ENCODE data around the gene CDH11.

CDH11 gene

DNA sequence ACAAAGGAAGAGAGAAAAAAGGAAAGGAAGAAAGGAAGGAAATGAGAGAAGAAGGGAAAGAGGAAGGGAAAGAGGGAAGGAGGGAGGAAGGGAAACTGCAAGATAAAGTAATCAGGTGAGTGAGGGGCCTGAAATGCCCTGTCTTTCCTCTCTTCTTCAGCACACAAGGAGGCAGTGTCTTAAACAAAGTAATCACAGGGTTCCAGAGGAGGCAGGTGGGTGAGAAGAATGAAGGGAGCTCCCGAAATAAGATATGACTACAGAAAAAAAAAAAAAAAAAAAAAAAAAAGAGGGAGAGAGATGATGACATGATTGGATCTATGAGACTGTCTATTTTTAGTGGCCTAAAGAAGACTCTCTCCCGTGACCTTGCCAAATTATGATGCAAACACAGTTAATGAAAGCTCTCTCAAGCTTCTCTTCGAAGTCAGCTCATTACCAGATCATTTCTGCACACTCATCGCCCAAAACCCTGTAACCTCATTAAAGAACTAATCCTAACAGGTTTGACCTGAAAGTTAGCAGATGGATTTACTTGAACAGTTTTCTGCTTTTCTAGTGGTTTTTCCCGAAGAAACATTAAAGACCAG is 53.6 kb downstream of the CDH11 start:
- no peak for DNase-seq

DNA sequence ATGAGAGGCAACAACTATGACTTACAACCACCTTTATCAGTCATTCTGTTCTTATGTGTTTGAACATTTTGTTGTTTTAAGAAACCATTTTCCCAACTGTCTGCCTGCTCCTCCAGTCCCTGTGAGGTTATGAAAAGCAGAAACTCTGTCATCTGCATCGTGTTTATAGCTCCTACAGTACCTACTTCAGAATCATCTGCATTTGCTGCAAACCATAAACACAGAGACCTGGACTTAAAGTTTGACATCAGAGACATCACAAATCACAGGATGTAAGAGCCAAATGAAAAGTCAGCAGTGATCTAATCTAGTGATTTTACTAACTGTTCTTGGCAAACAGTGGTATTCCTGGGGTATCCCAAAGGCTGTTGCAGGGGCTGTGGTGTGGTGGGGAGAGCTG is 55.2 kb downstream of the CDH11 start:
- DNase-seq: no peak

DNA sequence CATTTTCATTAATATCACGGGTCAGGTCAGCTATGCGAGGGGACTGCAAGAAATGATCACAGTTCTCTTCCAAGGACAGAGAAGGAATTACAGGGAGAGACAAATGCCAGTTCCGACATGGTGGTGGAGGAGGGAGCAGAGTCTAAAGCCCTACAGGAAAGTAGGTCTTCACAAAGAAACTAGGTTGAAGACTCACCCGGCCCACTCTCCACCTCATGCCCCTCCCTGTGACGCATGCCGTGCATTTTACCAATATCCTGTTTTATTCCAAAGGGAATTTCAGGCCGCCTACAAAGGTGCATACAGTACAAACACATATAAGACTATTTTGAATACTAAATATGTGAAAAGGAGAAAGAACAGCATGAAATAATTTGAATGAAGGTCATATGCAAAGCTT is 56.8 kb downstream of the CDH11 start:
- no peak for DNase-seq

GRCh38 chr16:65064131-65064530 is 57.7 kb downstream of the CDH11 start:
- no peak for DNase-seq

- no peak for DNase-seq
These were observed 58.9 kb downstream of the CDH11 start for GRCh38 chr16:65062736-65063583.

- no peak for DNase-seq
These were observed 59.8 kb downstream of the CDH11 start for GRCh38 chr16:65061935-65062518.

DNA sequence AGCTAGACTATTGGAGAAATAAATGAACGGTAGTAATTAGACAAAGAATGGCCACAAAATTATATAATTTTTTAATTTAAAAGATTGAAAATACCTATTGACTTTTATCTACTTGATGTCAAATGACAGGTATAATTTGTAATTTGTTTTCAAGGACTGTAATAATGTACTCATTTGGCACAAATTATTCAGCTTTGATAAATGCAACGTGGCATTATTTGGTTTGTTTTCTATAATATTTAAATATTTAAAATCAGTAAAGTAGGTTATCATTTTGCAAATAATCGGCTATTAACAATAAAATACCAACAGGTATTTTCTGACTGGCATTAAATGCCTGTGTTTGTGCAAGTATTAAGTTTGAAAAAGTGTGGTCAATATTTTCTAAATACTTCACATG is 60.6 kb downstream of the CDH11 start:
- no peak for DNase-seq

GRCh38 chr16:65059406-65059980 is 62.4 kb downstream of the CDH11 start:
- DNase-seq: no peak

DNA sequence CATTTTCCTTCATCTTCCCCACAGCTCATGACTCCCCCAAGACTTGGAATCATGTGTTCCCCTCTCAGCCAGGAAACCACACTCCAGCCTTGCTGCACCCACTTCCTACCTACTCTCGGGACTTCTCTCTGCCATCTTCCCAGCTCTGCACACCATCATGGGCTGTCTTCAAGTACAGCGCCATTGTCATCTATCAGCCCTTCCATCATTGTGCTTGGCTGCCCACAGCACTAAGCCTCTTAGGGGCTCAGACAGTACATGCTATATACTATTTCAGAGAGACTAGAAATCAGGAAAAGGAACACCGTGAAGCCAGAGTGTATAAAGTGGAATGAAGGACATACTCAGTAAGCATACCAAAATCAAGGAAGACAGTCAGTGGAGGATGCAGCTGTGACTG is 64.7 kb downstream of the CDH11 start:
- no peak for DNase-seq

DNA sequence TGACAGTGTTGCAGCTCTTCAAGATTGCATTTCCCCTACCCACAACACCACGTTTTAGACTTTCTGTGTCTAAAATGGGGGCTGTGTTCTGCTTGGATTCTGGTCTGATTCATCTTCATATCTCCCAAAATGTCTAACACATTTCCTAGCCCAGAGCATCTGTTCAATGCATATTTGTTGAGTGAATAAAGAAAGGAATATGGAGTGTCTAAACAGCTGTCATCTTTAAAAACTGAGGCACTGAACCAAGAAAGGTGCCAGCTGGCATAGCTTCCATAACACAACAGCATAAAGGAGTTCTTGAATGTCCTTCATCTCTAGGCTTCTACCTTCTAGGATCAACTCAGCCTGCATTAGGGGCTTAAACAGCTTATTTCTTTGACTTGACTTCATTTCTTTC is 67.4 kb downstream of the CDH11 start:
- no peak for DNase-seq

GRCh38 chr16:65049679-65050078 is 72.2 kb downstream of the CDH11 start:
- no peak for DNase-seq

GRCh38 chr16:65045961-65046360 is 75.9 kb downstream of the CDH11 start:
- DNase-seq: no peak

- no peak for DNase-seq
These were observed 77.0 kb downstream of the CDH11 start for GRCh38 chr16:65044873-65045272.

- DNase-seq: no peak
These were observed 77.8 kb downstream of the CDH11 start for GRCh38 chr16:65044026-65044425.

DNA sequence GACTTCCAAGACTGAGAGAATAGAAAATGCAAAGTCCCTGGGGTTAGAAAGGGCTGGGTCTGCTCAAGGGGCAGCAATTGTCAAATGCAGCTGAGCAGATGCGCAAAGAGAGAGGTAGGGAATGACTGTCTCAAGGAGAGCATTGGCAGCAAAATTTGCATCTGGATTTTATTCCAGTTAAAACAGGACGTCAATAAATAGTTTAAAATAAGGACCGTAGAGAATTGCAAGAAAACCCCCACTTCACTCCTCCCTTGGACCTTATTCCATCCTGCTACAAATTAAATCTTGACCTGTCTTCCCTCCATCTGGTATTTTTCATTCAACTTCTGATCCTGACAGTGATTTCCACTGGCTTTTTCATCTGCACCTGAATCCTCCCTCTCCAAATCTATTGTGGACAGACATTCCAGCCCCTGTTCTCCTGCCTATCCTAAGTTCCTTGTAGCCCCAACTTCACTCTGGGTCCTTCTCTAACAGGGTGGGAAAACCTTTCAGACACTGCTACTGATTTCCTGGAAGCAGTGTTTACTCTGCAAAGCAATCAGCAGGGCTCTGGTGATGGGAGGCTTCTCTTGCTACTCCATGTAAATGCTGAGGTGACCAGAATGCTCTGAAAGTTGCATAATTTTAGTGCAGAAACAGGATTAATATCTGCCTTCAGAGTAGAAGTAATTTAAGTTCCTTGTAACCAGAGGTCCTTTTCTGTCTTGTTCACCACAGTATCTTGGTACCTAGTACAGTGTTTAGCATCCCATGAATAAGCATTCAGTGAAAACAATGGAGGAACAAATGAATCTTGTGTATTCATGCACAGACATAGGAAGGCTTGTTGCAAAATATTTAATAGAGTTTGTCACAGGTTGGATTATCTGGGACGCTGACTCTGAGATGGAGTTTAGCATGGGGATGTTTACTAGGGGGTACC is 79.2 kb downstream of the CDH11 start:
- DNase-seq: no peak

DNA sequence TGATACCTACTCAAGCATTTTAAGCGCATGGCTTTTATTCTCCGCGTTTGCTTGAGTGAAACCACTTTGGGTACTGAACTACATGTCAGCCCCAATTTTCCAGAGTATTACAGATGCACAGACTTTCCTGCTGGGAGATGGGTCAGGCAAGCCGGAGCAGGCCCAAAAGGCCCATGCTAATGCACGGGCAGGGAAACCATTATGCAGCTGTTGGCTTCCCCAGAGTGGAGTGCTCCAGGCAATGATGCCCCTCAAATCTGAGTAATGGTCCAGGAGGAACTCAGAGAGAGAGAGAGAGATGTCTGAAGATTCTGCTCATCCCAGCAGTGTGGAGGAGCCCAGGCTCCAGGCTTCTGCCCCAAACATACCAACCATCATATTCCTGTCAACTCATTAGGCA is 80.2 kb downstream of the CDH11 start:
- DNase-seq: no peak

GRCh38 chr16:65038100-65038499 is 83.8 kb downstream of the CDH11 start:
- DNase-seq: no peak

DNA sequence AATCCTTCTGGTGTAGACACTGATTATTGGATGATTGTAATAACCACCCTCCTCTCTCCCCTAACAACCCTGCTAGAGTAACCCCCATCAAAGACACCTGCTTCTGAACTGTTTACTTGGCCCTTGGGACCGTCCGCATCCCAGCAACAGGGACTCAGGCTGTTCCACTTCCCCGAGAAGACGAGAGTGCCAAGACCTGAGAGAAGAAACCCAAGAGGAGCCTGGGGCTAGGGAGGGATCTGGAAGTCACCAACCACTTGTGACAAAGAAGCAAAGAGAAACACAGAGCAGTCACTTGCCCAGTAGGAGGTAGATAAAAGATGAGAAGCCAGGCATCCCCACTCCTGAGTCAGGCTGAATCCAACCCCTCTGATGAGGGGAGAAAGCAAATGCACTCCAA is 84.3 kb downstream of the CDH11 start:
- no peak for DNase-seq

DNA sequence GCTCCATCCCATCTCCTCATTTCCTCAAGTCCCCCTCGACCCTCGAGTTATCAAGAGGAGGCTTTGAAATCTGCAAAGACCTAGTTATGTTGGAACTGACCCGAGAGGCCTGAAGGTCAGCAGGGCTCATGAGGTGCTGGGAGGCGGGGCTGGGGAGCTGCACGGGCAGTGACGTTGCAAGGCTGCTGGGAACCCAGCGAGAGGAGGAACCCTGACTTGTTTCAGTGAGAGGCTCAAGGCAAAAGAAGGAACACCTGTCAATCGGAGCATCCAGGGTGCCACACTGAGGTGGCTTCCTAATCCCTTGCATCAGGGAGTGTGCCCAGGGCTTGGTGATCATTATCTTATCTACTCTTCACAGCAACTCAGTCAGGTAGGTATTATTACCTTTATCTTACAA is 86.9 kb downstream of the CDH11 start:
- DNase-seq: no peak

DNA sequence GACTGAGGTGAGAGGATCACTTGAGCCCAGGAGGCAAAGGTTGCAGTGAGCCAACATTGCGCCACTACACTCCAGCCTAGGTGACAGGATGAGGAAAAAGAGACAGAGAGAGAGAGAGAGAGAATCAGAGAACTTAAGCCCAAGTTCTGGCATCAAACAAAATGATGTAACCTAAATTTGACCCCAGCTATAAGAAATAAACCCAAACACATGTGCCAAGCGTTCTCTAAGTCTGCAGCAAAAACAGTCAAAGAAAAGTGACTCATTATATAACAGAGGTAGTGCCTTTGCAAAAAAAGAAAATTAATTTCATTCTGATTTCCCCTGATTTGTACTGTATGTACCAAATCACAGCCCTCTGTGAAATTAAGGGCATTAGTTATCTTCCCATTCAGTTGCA is 89.5 kb downstream of the CDH11 start:
- no peak for DNase-seq

GRCh38 chr16:65024767-65025178 is 97.1 kb downstream of the CDH11 start:
- no peak for DNase-seq

- no peak for DNase-seq
These were observed 98.1 kb downstream of the CDH11 start for GRCh38 chr16:65023802-65024201.
